MM.1S (cell line): Measurements from ENCODE around the gene RNLS.

Source experiments
- EZH2 ChIP-seq: fragments of 300-600 bp; sonication (generic); optimal IDR thresholded peaks from 2 replicates; pipeline ENCODE3; 2017; ENCODE audit warnings: low read depth, mild to moderate bottlenecking, antibody characterized with exemption, low read length, mixed read lengths
- TF ChIP-seq, protein P1 (sequence below): fragments of 300-600 bp; sonication (generic); IDR thresholded peaks from 2 replicates; pipeline ENCODE4 v1.5.1; 2016; ENCODE audit warnings: antibody characterized with exemption, low read length, mixed read lengths

GRCh38 chr10:88379575-88379974 is 203.5 kb downstream of the RNLS start:
- TF ChIP-seq, protein P1, sequence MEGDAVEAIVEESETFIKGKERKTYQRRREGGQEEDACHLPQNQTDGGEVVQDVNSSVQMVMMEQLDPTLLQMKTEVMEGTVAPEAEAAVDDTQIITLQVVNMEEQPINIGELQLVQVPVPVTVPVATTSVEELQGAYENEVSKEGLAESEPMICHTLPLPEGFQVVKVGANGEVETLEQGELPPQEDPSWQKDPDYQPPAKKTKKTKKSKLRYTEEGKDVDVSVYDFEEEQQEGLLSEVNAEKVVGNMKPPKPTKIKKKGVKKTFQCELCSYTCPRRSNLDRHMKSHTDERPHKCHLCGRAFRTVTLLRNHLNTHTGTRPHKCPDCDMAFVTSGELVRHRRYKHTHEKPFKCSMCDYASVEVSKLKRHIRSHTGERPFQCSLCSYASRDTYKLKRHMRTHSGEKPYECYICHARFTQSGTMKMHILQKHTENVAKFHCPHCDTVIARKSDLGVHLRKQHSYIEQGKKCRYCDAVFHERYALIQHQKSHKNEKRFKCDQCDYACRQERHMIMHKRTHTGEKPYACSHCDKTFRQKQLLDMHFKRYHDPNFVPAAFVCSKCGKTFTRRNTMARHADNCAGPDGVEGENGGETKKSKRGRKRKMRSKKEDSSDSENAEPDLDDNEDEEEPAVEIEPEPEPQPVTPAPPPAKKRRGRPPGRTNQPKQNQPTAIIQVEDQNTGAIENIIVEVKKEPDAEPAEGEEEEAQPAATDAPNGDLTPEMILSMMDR, result no peak
- no peak for TF ChIP-seq EZH2
